HCT116 (cell line): ENCODE results near the gene ROR2. TPM values are rescaled to one million over a fixed set of nuclear protein-coding genes. Genes with fewer than 3 reads are reported as not detected.

ENCODE experiments used
- ATAC-seq: fragments of 200-7000 bp; cut with Tn5 transposase; 2 replicates; pipeline ENCODE4 v1.9.1; 2020; ENCODE audit warnings: mild to moderate bottlenecking, moderate library complexity
- Bru-seq: library from RNA; stranded (reverse); fragments of 400-500 nt; gene quantifications from one replicate; lab custom pipeline; 2021; lab: Mats Ljungman, UMichigan
- BruChase-seq, 2 experiments: library from RNA; stranded (reverse); fragments of 400-500 nt; gene quantifications; one replicate each; lab custom pipeline; 2021; lab: Mats Ljungman, UMichigan
- BruUV-seq: library from RNA; stranded (reverse); fragments of 400-500 nt; replicated peaks from 2 replicates; lab custom pipeline; 2021; lab: Mats Ljungman, UMichigan
- CTCF ChIA-PET: fragments of 300-600 bp; sonication (Branson Sonifier 250); formaldehyde crosslinking; loops from one replicate; lab custom pipeline; 2021; ENCODE audit warnings: antibody characterized with exemption; lab: Charles Lee
- POLR2A ChIA-PET: fragments of 300-600, 350-600 bp; sonication (Branson Sonifier 250); formaldehyde crosslinking; loops from one replicate; lab custom pipeline; 2021; ENCODE audit warnings: antibody characterized with exemption; lab: Charles Lee
- RAD21 ChIA-PET, 2 experiments: fragments of 300-600 bp; sonication (Branson Sonifier 250); formaldehyde crosslinking; loops; one replicate each; lab custom pipeline; 2023; ENCODE audit warnings: low total read pairs in 2 of 2; ENCODE audit not compliant: uncharacterized antibody in 2 of 2, unreplicated experiment in 2 of 2, low non-redundant PET in 1 of 2; lab: Charles Lee
- DNase-seq: peaks from one replicate; pipeline ENCODE4 v3.0.0-alpha.2; 2010; ENCODE audit warnings: low read depth, low spot score
- H2AFZ ChIP-seq: fragments of 200-600 bp; shearing (Covaris generic), sonication (generic); 2 replicates; pipeline ENCODE4 v1.6.1; 2017; ENCODE audit warnings: low read depth, mixed run types, mixed read lengths, antibody characterized with exemption, low read length; ENCODE audit not compliant: poor library complexity, severe bottlenecking
- H3K27ac ChIP-seq: 2 replicates; pipeline ENCODE4 v1.5.1; 2012; ENCODE audit warnings: low read depth, low read length
- H3K27me3 ChIP-seq: fragments of 200-600 bp; sonication (generic); 2 replicates; pipeline ENCODE4 v1.6.1; 2016; ENCODE audit warnings: mixed run types, low read length, mixed read lengths; ENCODE audit not compliant: insufficient read depth
- H3K36me3 ChIP-seq, 2 experiments: fragments of 200-500 bp in 1 of 2; fragments of 200-600 bp in 1 of 2; sonication (Bioruptor generic) in 1 of 2; sonication (generic) in 1 of 2; 2 replicates each; pipeline versions ENCODE4 v1.5.1 to v1.6.1; 2014 to 2016; ENCODE audit warnings: low read length in 2 of 2, inconsistent platforms in 1 of 2, mixed read lengths in 1 of 2, mixed run types in 1 of 2; ENCODE audit not compliant: insufficient read depth in 2 of 2, control insufficient read depth in 1 of 2
- H3K4me1 ChIP-seq, 2 experiments: fragments of 200-600 bp in 1 of 2; sonication (generic) in 1 of 2; 2 replicates each; pipeline versions ENCODE4 v1.5.1 to v1.6.1; 2012 to 2017; ENCODE audit warnings: low read length in 2 of 2, inconsistent platforms in 1 of 2, mild to moderate bottlenecking in 1 of 2, mixed read lengths in 1 of 2, mixed run types in 1 of 2, moderate library complexity in 1 of 2; ENCODE audit not compliant: insufficient read depth in 2 of 2, control insufficient read depth in 1 of 2
- H3K4me2 ChIP-seq: fragments of 200-600 bp; sonication (generic); 2 replicates; pipeline ENCODE4 v1.6.1; 2017; ENCODE audit warnings: mixed run types, low read length, mixed read lengths
- H3K4me3 ChIP-seq, 2 experiments: fragments of 200-600 bp in 1 of 2; sonication (generic) in 1 of 2; replicated peaks in 1 of 2; 2 replicates each; pipeline ENCODE4 v1.5.1; 2011 to 2016; ENCODE audit warnings: low read length in 2 of 2, control low read depth in 1 of 2, low read depth in 1 of 2, mild to moderate bottlenecking in 1 of 2, mixed read lengths in 1 of 2, mixed run types in 1 of 2
- H3K79me2 ChIP-seq: fragments of 200-600 bp; sonication (generic); 2 replicates; pipeline ENCODE4 v1.6.1; 2017; ENCODE audit warnings: mild to moderate bottlenecking, mixed run types, low read length, moderate library complexity, mixed read lengths; ENCODE audit not compliant: insufficient read depth
- H3K9ac ChIP-seq: fragments of 200-600 bp; sonication (generic); 2 replicates; pipeline ENCODE4 v1.6.1; 2016; ENCODE audit warnings: low read length, mixed read lengths
- H3K9me2 ChIP-seq: fragments of 200-600 bp; sonication (generic), shearing (Covaris generic); 2 replicates; pipeline ENCODE4 v1.6.1; 2017; ENCODE audit warnings: mixed run types, mild to moderate bottlenecking, moderate library complexity; ENCODE audit not compliant: insufficient read depth
- H3K9me3 ChIP-seq, 2 experiments: fragments of 200-500 bp in 1 of 2; fragments of 200-600 bp in 1 of 2; sonication (Bioruptor generic) in 1 of 2; sonication (generic) in 1 of 2; 2 replicates each; pipeline ENCODE4 v1.6.1; 2014 to 2017; ENCODE audit warnings: low read length in 2 of 2, mixed read lengths in 2 of 2, inconsistent platforms in 1 of 2, low read depth in 1 of 2, mild to moderate bottlenecking in 1 of 2, mixed run types in 1 of 2, moderate library complexity in 1 of 2; ENCODE audit not compliant: control insufficient read depth in 1 of 2, insufficient read depth in 1 of 2
- H4K20me1 ChIP-seq: fragments of 200-600 bp; sonication (generic), shearing (Covaris generic); 2 replicates; pipeline ENCODE4 v1.6.1; 2017; ENCODE audit warnings: mixed run types, mild to moderate bottlenecking, moderate library complexity; ENCODE audit not compliant: insufficient read depth
- ATF3 ChIP-seq: IDR thresholded peaks from 2 replicates; pipeline ENCODE4 v1.6.1; 2012
- CBX3 ChIP-seq: IDR thresholded peaks from 2 replicates; pipeline ENCODE4 v1.6.1; 2012; ENCODE audit warnings: low read depth
- CEBPB ChIP-seq: IDR thresholded peaks from 2 replicates; pipeline ENCODE4 v1.6.1; 2012; ENCODE audit warnings: low read depth
- CTCF ChIP-seq, 3 experiments: fragments of 200-600 bp in 1 of 3; sonication (generic) in 1 of 3; IDR thresholded peaks in 2 of 3; conservative IDR thresholded peaks in 1 of 3; 2 replicates each; pipeline ENCODE4 v1.5.1; 2012 to 2017; ENCODE audit warnings: low read depth in 2 of 3, low read length in 2 of 3, antibody characterized with exemption in 1 of 3, borderline replicate concordance in 1 of 3, control low read depth in 1 of 3, mild to moderate bottlenecking in 1 of 3, mixed read lengths in 1 of 3, mixed run types in 1 of 3, moderate library complexity in 1 of 3; ENCODE audit not compliant: insufficient read depth in 1 of 3
- EGR1 ChIP-seq: IDR thresholded peaks from 2 replicates; pipeline ENCODE4 v1.6.1; 2012; ENCODE audit warnings: low read depth
- ELF1 ChIP-seq: IDR thresholded peaks from 2 replicates; pipeline ENCODE4 v1.6.1; 2012; ENCODE audit warnings: low read depth, borderline replicate concordance
- EZH2 ChIP-seq: fragments of 200-600 bp; sonication (generic); IDR thresholded peaks from 2 replicates; pipeline ENCODE4 v1.6.1; 2017; ENCODE audit warnings: antibody characterized with exemption, mixed run types
- EZH2phosphoT487 ChIP-seq: fragments of 200-600 bp; IDR thresholded peaks from 2 replicates; pipeline ENCODE4 v1.6.1; 2018; ENCODE audit warnings: antibody characterized with exemption, borderline replicate concordance
- JUND ChIP-seq: IDR thresholded peaks from 2 replicates; pipeline ENCODE4 v1.6.1; 2012
- MAX ChIP-seq: IDR thresholded peaks from 2 replicates; pipeline ENCODE4 v1.6.1; 2012
- POLR2A ChIP-seq: IDR thresholded peaks from 2 replicates; pipeline ENCODE4 v1.7.0; 2011; ENCODE audit warnings: borderline replicate concordance; ENCODE audit not compliant: insufficient read depth, insufficient read length; ENCODE audit errors: extremely low read depth
- REST ChIP-seq: IDR thresholded peaks from 2 replicates; pipeline ENCODE4 v1.6.1; 2012; ENCODE audit warnings: low read depth
- TCF7L2 ChIP-seq: IDR thresholded peaks from 2 replicates; pipeline ENCODE4 v1.7.0; 2011; ENCODE audit warnings: borderline replicate concordance, inconsistent platforms; ENCODE audit not compliant: insufficient read depth, insufficient read length; ENCODE audit errors: extremely low read depth
- ZBTB33 ChIP-seq: IDR thresholded peaks from 2 replicates; pipeline ENCODE4 v1.6.1; 2011; ENCODE audit warnings: mild to moderate bottlenecking, low read length, moderate library complexity; ENCODE audit not compliant: insufficient replicate concordance; ENCODE audit errors: extremely low read depth
- ZFX ChIP-seq: fragments of 450-650 bp; IDR thresholded peaks from 2 replicates; pipeline ENCODE4 v1.6.1; 2017
- ZNF274 ChIP-seq: fragments of 200-500 bp; sonication (Bioruptor generic); IDR thresholded peaks from 2 replicates; pipeline ENCODE4 v1.6.1; 2014; ENCODE audit warnings: mild to moderate bottlenecking, low read depth, low read length, inconsistent platforms
- intact Hi-C: fragments of 100-400 bp; cut with micrococcal nuclease; formaldehyde crosslinking; loops from 2 replicates; pipeline ENCODE4 v1.10.0; 2022
- long read RNA-seq: library from polyadenylated mRNA; unstranded; transcript quantifications from one replicate; pipeline ENCODE4 v2.0.0, GENCODE V29; 2021; ENCODE audit not compliant: unreplicated experiment
- polyA plus RNA-seq: library from polyadenylated mRNA; unstranded; fragments of >200 nt; gene quantifications from 2 replicates; pipeline ENCODE4 v1.2.1, GENCODE V29; 2012; ENCODE audit warnings: missing spikeins
- total RNA-seq: library from RNA; stranded (reverse); gene quantifications from one replicate; pipeline ENCODE4 v1.2.1, GENCODE V29; 2021; ENCODE audit not compliant: unreplicated experiment

ROR2 gene
- total RNA-seq = 15.7 TPM
- polyA plus RNA-seq = 11.3 and 13.2 TPM in 2 replicates
- percentile 55 among the genes with signal in this experiment for Bru-seq, nascent RNA
- percentile 50 among the genes with signal in this experiment for BruChase-seq, experiment 1, labeled RNA remaining after a 6-hour chase
- percentile 55 among the genes with signal in this experiment for BruChase-seq, experiment 2, labeled RNA remaining after a 2-hour chase
- long read RNA-seq, full-length matches to known transcripts = 5 of 28 reads
- long read RNA-seq, partial matches to known transcripts = 4 of 28 reads
- long read RNA-seq, other reads (novel, unspliced or antisense) = 19 of 28 reads

- H3K4me1 ChIP-seq = peaks cover 14 to 19% of the 10 kb centered on the region in 2 experiments
- peak within 1 kb of the TSS; percentile 73 for H3K9ac ChIP-seq
- H3K9me2 ChIP-seq = no peaks in the 10 kb centered on the region
- BruUV-seq = no TSS peak
- ChIA-PET RAD21 (interaction anchor here (0.6 to 1.2 kb wide), 2 partner anchors 8 to 192 kb away, joined by 4 to 5 read pairs; no protein-coding TSS in a partner anchor), POLR2A (no interaction called here), CTCF (interaction anchor here (0.6 to 2.4 kb wide), 13 partner anchors 9 to 1035 kb away, joined by 3 to 11 read pairs (median 4); no protein-coding TSS in a partner anchor)
- ATAC-seq (peak; percentile 84), DNase-seq (peak; percentile 37)
- intact Hi-C loops = loop anchor here (1.0 kb wide), 1 partner anchor 175 kb away; no protein-coding TSS in a partner anchor
- no peaks in the 10 kb centered on the region for H3K36me3 ChIP-seq
- H3K27me3 ChIP-seq = no peaks in the 10 kb centered on the region
- no peaks in the 10 kb centered on the region for H3K9me3 ChIP-seq
- H4K20me1 ChIP-seq = no peaks in the 10 kb centered on the region
- peak within 1 kb of the TSS; percentile 95 for H3K4me2 ChIP-seq
- peak within 1 kb of the TSS; percentile 88 for H2AFZ ChIP-seq
- H3K4me3 ChIP-seq = peak within 1 kb of the TSS; percentile 80 to 84
- H3K79me2 ChIP-seq = peaks cover 37% of the 10 kb centered on the region
- H3K27ac ChIP-seq = peak within 1 kb of the TSS; percentile 78
- TF ChIP-seq CTCF (IDR thresholded peaks at IDR 0.05 in 2 of 3, conservative IDR thresholded peaks at IDR 0.05 in 1 of 3; ENCODE audit: borderline replicate concordance in 1 of 3, insufficient read depth in 1 of 3, low read depth in 2 of 3, low read length in 2 of 3) (peak; percentile 34 to 61 (median 46); a peak in 4 of 6 replicates), EGR1 (peak; percentile 58), EZH2 (no peak), CBX3 (no peak), POLR2A (no peak), ATF3 (no peak), TCF7L2 (peak; percentile 41), ELF1 (no peak), ZBTB33 (no peak), EZH2phosphoT487 (no peak), JUND (no peak), CEBPB (no peak), REST (no peak), ZFX (peak; percentile 48; the same call in 1 of the 2 replicates), ZNF274 (no peak), MAX (no peak; the same call in 1 of the 2 replicates)
These were observed at the start of gene ROR2 for GRCh38 chr9:91949946-91950664. ROR2 (minus strand) TSS chr9:91950228.
